Measurements from ENCODE around the gene NSD1.

- no peak for TF ChIP-seq CTCF (IDR thresholded peaks at IDR 0.05)
- TF ChIP-seq POLR2A (IDR thresholded peaks at IDR 0.05), result no peak
Measured at GRCh38 chr5:177343777-177344176, 210.2 kb downstream of the NSD1 start.
